ENCODE data around the gene LRP1. TPM values are rescaled to one million over a fixed set of nuclear protein-coding genes. Genes with fewer than 3 reads are reported as not detected.

Gene LRP1
- total RNA-seq, 2 donors from 2014 or later = 107 to 123 TPM

- Histone ChIP-seq H3K9me3 (no peaks in the 10 kb centered on the region), H3K4me3 (no peak overlapping the region), H3K27ac (no peak overlapping the region), H3K27me3 (no peaks in the 10 kb centered on the region), H3K9ac (ENCODE audit: low read depth in 2 of 2, low read length in 2 of 2) (no peak overlapping the region), H3K36me3 (peaks cover 26% of the 10 kb centered on the region), H3K4me1 (no peaks in the 10 kb centered on the region)
- DNase-seq = no peak
- no peak for TF ChIP-seq CTCF (IDR thresholded peaks at IDR 0.05)
- intact Hi-C loops (cut with DNase I) = no loop called here
Measured at GRCh38 chr12:57204454-57204853, 76.2 kb downstream of the LRP1 start.

- Histone ChIP-seq H3K4me3 (no peak overlapping the region), H3K27me3 (no peaks in the 10 kb centered on the region), H3K36me3 (peaks cover 26% of the 10 kb centered on the region), H3K27ac (no peak overlapping the region), H3K4me1 (no peaks in the 10 kb centered on the region), H3K9me3 (no peaks in the 10 kb centered on the region), H3K9ac (ENCODE audit: low read depth in 2 of 2, low read length in 2 of 2) (no peak overlapping the region)
- no peak for DNase-seq
- intact Hi-C loops (cut with DNase I) = no loop called here
- no peak for TF ChIP-seq CTCF (IDR thresholded peaks at IDR 0.05)
Measured at GRCh38 chr12:57205186-57205585, 76.9 kb downstream of the LRP1 start.

DNA sequence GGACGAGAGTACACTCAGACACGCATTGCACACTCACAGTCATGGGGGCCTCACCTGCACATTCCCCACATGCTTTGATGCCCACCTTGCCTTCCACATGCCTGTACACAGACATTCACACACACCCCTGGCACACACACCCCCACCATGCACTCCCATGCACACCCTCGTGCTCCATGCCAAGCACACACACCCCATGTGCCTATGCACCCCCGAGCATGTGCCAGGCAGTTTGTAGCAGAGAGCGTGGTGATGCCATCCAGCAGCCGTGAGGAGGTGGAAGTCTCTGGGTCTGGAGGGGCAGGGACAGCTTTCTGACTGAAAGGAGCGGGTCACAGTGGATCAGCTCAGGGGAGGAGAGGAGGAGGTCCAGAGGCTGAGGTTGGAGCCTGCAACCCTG lies 77.6 kb downstream of the LRP1 start:
- TF ChIP-seq CTCF (IDR thresholded peaks at IDR 0.05) = no peak
- DNase-seq = no peak
- no peak overlapping the region for H3K27ac ChIP-seq
- peaks cover 26% of the 10 kb centered on the region for H3K36me3 ChIP-seq
- H3K4me1 ChIP-seq = no peaks in the 10 kb centered on the region
- H3K9ac ChIP-seq (ENCODE audit: low read depth in 2 of 2, low read length in 2 of 2) = no peak overlapping the region
- no peaks in the 10 kb centered on the region for H3K27me3 ChIP-seq
- H3K4me3 ChIP-seq = no peak overlapping the region
- intact Hi-C loops (cut with DNase I) = no loop called here
- H3K9me3 ChIP-seq = no peaks in the 10 kb centered on the region

GRCh38 chr12:57207731-57208630 lies 79.7 kb downstream of the LRP1 start:
- Histone ChIP-seq H3K27me3 (no peaks in the 10 kb centered on the region), H3K27ac (no peak overlapping the region), H3K9ac (ENCODE audit: low read depth in 2 of 2, low read length in 2 of 2) (no peak overlapping the region), H3K4me1 (no peaks in the 10 kb centered on the region), H3K9me3 (no peaks in the 10 kb centered on the region), H3K4me3 (no peak overlapping the region), H3K36me3 (peaks cover 14% of the 10 kb centered on the region)
- intact Hi-C loops (cut with DNase I) = no loop called here
- no peak for DNase-seq
- TF ChIP-seq CTCF (IDR thresholded peaks at IDR 0.05) = no peak

GRCh38 chr12:57208631-57209282 lies 80.5 kb downstream of the LRP1 start:
- no peaks in the 10 kb centered on the region for H3K9me3 ChIP-seq
- H3K36me3 ChIP-seq = peaks cover 7% of the 10 kb centered on the region
- intact Hi-C loops (cut with DNase I) = no loop called here
- no peaks in the 10 kb centered on the region for H3K27me3 ChIP-seq
- H3K9ac ChIP-seq (ENCODE audit: low read depth in 2 of 2, low read length in 2 of 2) = no peak overlapping the region
- no peak overlapping the region for H3K27ac ChIP-seq
- TF ChIP-seq CTCF (IDR thresholded peaks at IDR 0.05) = no peak
- no peak for DNase-seq
- H3K4me3 ChIP-seq = no peak overlapping the region
- H3K4me1 ChIP-seq = peaks cover 4% of the 10 kb centered on the region
